PC-9 (cell line): ENCODE results near the gene SLC37A3. TPM values are rescaled to one million over a fixed set of nuclear protein-coding genes. Genes with fewer than 3 reads are reported as not detected.

Source experiments
- BruUV-seq: library from RNA; stranded (reverse); fragments of 400-500 nt; replicated peaks from 2 replicates; lab custom pipeline; 2021; lab: Mats Ljungman, UMichigan
- CTCF ChIA-PET: fragments of 300-600 bp; sonication (Branson Sonifier 250); formaldehyde crosslinking; loops from one replicate; lab custom pipeline; 2022; ENCODE audit warnings: antibody characterized with exemption; lab: Charles Lee
- POLR2A ChIA-PET: fragments of 300-600 bp; sonication (Branson Sonifier 250); formaldehyde crosslinking; loops from one replicate; lab custom pipeline; 2022; ENCODE audit warnings: antibody characterized with exemption; ENCODE audit not compliant: unreplicated experiment; lab: Charles Lee
- DNase-seq, 2 experiments: peaks; one replicate each; pipeline versions ENCODE4 v3.0.0 to v3.0.0-alpha.2; 2015 to 2022; ENCODE audit warnings: mixed read lengths in 1 of 2
- H2AFZ ChIP-seq: fragments of 200-600 bp; sonication (generic); 2 replicates; pipeline ENCODE4 v1.8.1; 2017; ENCODE audit warnings: antibody characterized with exemption
- H3F3A ChIP-seq: fragments of 200-600 bp; sonication (generic); 2 replicates; pipeline ENCODE4 v1.8.1; 2017; ENCODE audit warnings: antibody characterized with exemption, mild to moderate bottlenecking, low read depth; ENCODE audit not compliant: insufficient read depth
- H3K27ac ChIP-seq: fragments of 200-600 bp; sonication (generic); 2 replicates; pipeline ENCODE4 v1.6.1; 2016; ENCODE audit warnings: mixed run types
- H3K27me3 ChIP-seq: fragments of 200-600 bp; sonication (generic); 2 replicates; pipeline ENCODE4 v1.6.1; 2016; ENCODE audit warnings: low read depth, mixed run types; ENCODE audit not compliant: insufficient read depth
- H3K36me3 ChIP-seq: fragments of 200-600 bp; sonication (generic); 2 replicates; pipeline ENCODE4 v1.6.1; 2016; ENCODE audit warnings: low read depth, mixed run types
- H3K4me1 ChIP-seq: fragments of 200-600 bp; sonication (generic); replicated peaks from 2 replicates; pipeline ENCODE4 v1.6.1; 2016; ENCODE audit warnings: mixed run types; ENCODE audit not compliant: insufficient read depth
- H3K4me2 ChIP-seq: fragments of 200-600 bp; sonication (generic); 2 replicates; pipeline ENCODE4 v1.6.1; 2017; ENCODE audit warnings: mixed run types
- H3K4me3 ChIP-seq: fragments of 200-600 bp; sonication (generic); 2 replicates; pipeline ENCODE4 v1.6.1; 2016; ENCODE audit warnings: mixed run types
- H3K79me2 ChIP-seq: fragments of 200-600 bp; sonication (generic); 2 replicates; pipeline ENCODE4 v1.6.1; 2017; ENCODE audit warnings: low read depth, mixed run types
- H3K9me2 ChIP-seq: fragments of 200-600 bp; sonication (generic); 2 replicates; pipeline ENCODE4 v1.8.1; 2017; ENCODE audit warnings: mild to moderate bottlenecking; ENCODE audit not compliant: insufficient read depth
- H3K9me3 ChIP-seq: fragments of 200-600 bp; sonication (generic); 2 replicates; pipeline ENCODE4 v1.8.1; 2016; ENCODE audit warnings: low read depth; ENCODE audit not compliant: insufficient read depth
- H4K20me1 ChIP-seq: fragments of 200-600 bp; sonication (generic); 2 replicates; pipeline ENCODE4 v1.8.1; 2017; ENCODE audit not compliant: insufficient read depth
- CTCF ChIP-seq: fragments of 200-600 bp; sonication (generic); conservative IDR thresholded peaks from 2 replicates; pipeline ENCODE4 v1.6.1; 2017; ENCODE audit warnings: mixed run types, antibody characterized with exemption, mild to moderate bottlenecking, moderate library complexity
- EZH2 ChIP-seq: fragments of 200-600 bp; sonication (generic); IDR thresholded peaks from 2 replicates; pipeline ENCODE4 v1.8.0; 2017; ENCODE audit warnings: antibody characterized with exemption, low read depth
- intact Hi-C: fragments of 100-400 bp; cut with micrococcal nuclease; formaldehyde crosslinking; loops from one replicate; pipeline ENCODE4 v1.10.0; 2022; ENCODE audit not compliant: unreplicated experiment
- total RNA-seq: library from RNA; stranded (reverse); gene quantifications from 2 replicates; pipeline ENCODE4 v1.2.3, GENCODE V29; 2021

SLC37A3 gene
- total RNA-seq, 1 experiment from 2014 or later: 54.8 TPM

- ChIA-PET CTCF (no interaction called here), POLR2A (interaction anchor here (0.5 kb wide), 1 partner anchor 143 kb away, joined by 5 read pairs; no protein-coding TSS in a partner anchor)
- Histone ChIP-seq H3K36me3 (no peaks in the 10 kb centered on the region), H2AFZ (no peak overlapping the region), H3K4me3 (no peak overlapping the region), H3K27me3 (no peaks in the 10 kb centered on the region), H3K9me2 (no peaks in the 10 kb centered on the region), H3K79me2 (no peaks in the 10 kb centered on the region), H3K27ac (no peak overlapping the region), H3K4me1 (no peaks in the 10 kb centered on the region), H3K9me3 (no peaks in the 10 kb centered on the region), H4K20me1 (no peaks in the 10 kb centered on the region), H3F3A (no peaks in the 10 kb centered on the region), H3K4me2 (no peak overlapping the region)
- TF ChIP-seq CTCF (no peak), EZH2 (no peak)
- BruUV-seq: no TSS peak
- no peak for DNase-seq
- intact Hi-C loops: no loop called here
These were observed 67.7 kb downstream of the SLC37A3 start for GRCh38 chr7:140330595-140330994.

GRCh38 chr7:140330128-140330527 is 68.2 kb downstream of the SLC37A3 start:
- no peaks in the 10 kb centered on the region for H3K79me2 ChIP-seq
- no peaks in the 10 kb centered on the region for H3K9me2 ChIP-seq
- no peaks in the 10 kb centered on the region for H3K4me1 ChIP-seq
- H3K4me2 ChIP-seq: no peak overlapping the region
- ChIA-PET POLR2A (interaction anchor here (0.5 kb wide), 1 partner anchor 143 kb away, joined by 5 read pairs; no protein-coding TSS in a partner anchor), CTCF (no interaction called here)
- no peaks in the 10 kb centered on the region for H3K9me3 ChIP-seq
- no peaks in the 10 kb centered on the region for H3K36me3 ChIP-seq
- H2AFZ ChIP-seq: no peak overlapping the region
- H3K27me3 ChIP-seq: no peaks in the 10 kb centered on the region
- no TSS peak for BruUV-seq
- no peaks in the 10 kb centered on the region for H3F3A ChIP-seq
- no peak for DNase-seq
- TF ChIP-seq EZH2 (no peak), CTCF (no peak)
- intact Hi-C loops: no loop called here
- H3K4me3 ChIP-seq: no peak overlapping the region
- H3K27ac ChIP-seq: no peak overlapping the region
- no peaks in the 10 kb centered on the region for H4K20me1 ChIP-seq

GRCh38 chr7:140327261-140327661 is 71.1 kb downstream of the SLC37A3 start:
- TF ChIP-seq EZH2: no peak
- TF ChIP-seq CTCF: no peak
- intact Hi-C loops: loop anchor here (2.0 to 10.0 kb wide), 3 partner anchors 322 to 710 kb away; partner anchors contain the start of gene HIPK2
- no peaks in the 10 kb centered on the region for H3K9me3 ChIP-seq
- H3K9me2 ChIP-seq: no peaks in the 10 kb centered on the region
- H3K4me2 ChIP-seq: no peak overlapping the region
- no TSS peak for BruUV-seq
- no peaks in the 10 kb centered on the region for H3K4me1 ChIP-seq
- no peak overlapping the region for H2AFZ ChIP-seq
- H3K36me3 ChIP-seq: no peaks in the 10 kb centered on the region
- POLR2A ChIA-PET: no interaction called here
- H3F3A ChIP-seq: no peaks in the 10 kb centered on the region
- CTCF ChIA-PET: interaction anchor here (0.7 to 1.0 kb wide), 2 partner anchors 292 to 321 kb away, joined by 3 to 5 read pairs; no protein-coding TSS in a partner anchor
- DNase-seq: no peak
- no peaks in the 10 kb centered on the region for H3K79me2 ChIP-seq
- no peaks in the 10 kb centered on the region for H3K27me3 ChIP-seq
- no peak overlapping the region for H3K27ac ChIP-seq
- H3K4me3 ChIP-seq: no peak overlapping the region
- no peaks in the 10 kb centered on the region for H4K20me1 ChIP-seq
